Activated CD4-positive, alpha-beta T cell treated with anti-CD3 and anti-CD28 coated beads, Interleukin-10, Interleukin-2, amounts not matched to agents 100 ng/mL and 50 ng/mL, durations not matched to agents 16 hours and 8 hours (primary cell): ENCODE measurements around the gene HIPK1.

ENCODE experiments used
- DNase-seq: peaks from one replicate; pipeline ENCODE4 v3.0.0-alpha.2; 2020

HIPK1 gene

DNA sequence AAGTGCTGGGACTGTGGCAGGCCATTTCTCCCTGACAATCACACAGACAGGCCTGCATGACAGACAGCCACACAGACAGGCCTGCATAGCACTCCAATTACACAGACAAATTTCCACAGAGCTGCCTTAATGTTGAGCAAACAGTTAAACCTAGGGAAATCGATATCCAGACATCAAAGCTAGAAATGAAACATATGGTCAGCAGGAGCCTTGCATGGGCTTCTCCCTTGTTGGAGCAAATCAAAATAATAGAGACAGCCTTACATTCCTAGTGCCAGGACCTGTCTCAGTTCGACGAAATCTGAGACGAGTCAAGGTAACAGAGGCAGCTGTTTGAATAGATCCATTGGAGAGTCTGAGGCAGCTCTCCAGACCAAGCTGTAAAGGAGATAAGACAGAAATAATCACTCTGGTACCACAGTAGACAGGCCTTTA lies 92.6 kb downstream of the HIPK1 start:
- no peak for DNase-seq

- DNase-seq = no peak
Observed at GRCh38 chr1:114022877-114023276, 93.8 kb downstream of the HIPK1 start.

- no peak for DNase-seq
Observed at GRCh38 chr1:114023377-114023776, 94.3 kb downstream of the HIPK1 start.

DNA sequence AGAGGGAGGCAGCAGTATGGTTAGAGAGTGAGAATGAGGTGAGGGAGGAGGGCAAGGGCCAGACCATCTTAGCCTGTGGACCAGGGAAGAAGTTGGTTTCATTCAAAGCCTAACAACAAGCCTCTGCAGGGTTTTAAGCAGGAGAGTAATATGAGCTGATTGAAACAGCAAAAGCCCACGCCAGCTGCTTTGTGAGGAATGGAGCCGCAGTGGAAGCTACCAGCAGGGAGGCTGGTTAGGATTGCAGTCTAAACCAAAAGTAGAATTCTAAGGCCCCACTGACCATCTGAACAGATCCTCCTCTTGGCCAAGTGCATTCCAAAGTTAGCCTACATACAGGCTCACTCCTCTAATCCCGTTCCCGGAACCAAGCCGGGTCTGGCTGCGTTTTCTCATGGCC lies 94.9 kb downstream of the HIPK1 start:
- DNase-seq = no peak

- DNase-seq = no peak
Observed at GRCh38 chr1:114025609-114026401, 96.7 kb downstream of the HIPK1 start.

- no peak for DNase-seq
Observed at GRCh38 chr1:114026797-114027196, 97.7 kb downstream of the HIPK1 start.
